NCI-H1436 (cell line): ENCODE data around the gene C14orf119.

Experiments used
- DNase-seq: peaks from one replicate; lab custom pipeline; 2025; lab: John Stamatoyannopoulos, UW

The C14orf119 gene

GRCh38 chr14:23095196-23096108 lies at the start of gene C14orf119:
Gene C14orf119, plus strand, starts transcription at chr14:23095505. Its CDS starts 2,154 bp downstream, at chr14:23097659.
- DNase-seq, result no peak

GRCh38 chr14:23047034-23047634 lies 48.2 kb upstream of the C14orf119 start:
- DNase-seq, result no peak

- DNase-seq, result no peak
Measured at GRCh38 chr14:23047751-23048693, 47.3 kb upstream of the C14orf119 start.

- DNase-seq, result no peak
Measured at GRCh38 chr14:23049011-23049410, 46.3 kb upstream of the C14orf119 start.

- DNase-seq, result no peak
Measured at GRCh38 chr14:23051141-23052057, 43.9 kb upstream of the C14orf119 start.

- DNase-seq, result no peak
Measured at GRCh38 chr14:23052182-23052623, 43.1 kb upstream of the C14orf119 start.

GRCh38 chr14:23052671-23053070 lies 42.6 kb upstream of the C14orf119 start:
- no peak for DNase-seq

GRCh38 chr14:23053426-23053825 lies 41.9 kb upstream of the C14orf119 start:
- DNase-seq, result no peak

GRCh38 chr14:23054000-23054811 lies 41.1 kb upstream of the C14orf119 start:
- DNase-seq, result no peak

GRCh38 chr14:23055147-23055550 lies 40.2 kb upstream of the C14orf119 start:
- no peak for DNase-seq

- DNase-seq, result no peak
Measured at GRCh38 chr14:23055621-23056144, 39.6 kb upstream of the C14orf119 start.

GRCh38 chr14:23056145-23056955 lies 39.0 kb upstream of the C14orf119 start:
- DNase-seq, result no peak

- DNase-seq, result no peak
Measured at GRCh38 chr14:23056956-23057756, 38.1 kb upstream of the C14orf119 start, which contains the start of gene CDH24. Gene CDH24, minus strand, starts transcription at chr14:23057520. Its CDS starts 1,787 bp downstream, at chr14:23055733.

GRCh38 chr14:23057757-23058653 lies 37.3 kb upstream of the C14orf119 start:
- DNase-seq, result no peak

GRCh38 chr14:23058654-23059504 lies 36.4 kb upstream of the C14orf119 start:
- no peak for DNase-seq
